Aortic smooth muscle cell (primary cell): ENCODE results near the gene NAXD. TPM values are rescaled to one million over a fixed set of nuclear protein-coding genes. Genes with fewer than 3 reads are reported as not detected.

ENCODE experiments used
- total RNA-seq: library from RNA; depleted of rRNA; stranded (reverse); fragments of >200 nt; gene quantifications from 2 replicates; pipeline ENCODE4 v1.2.3, GENCODE V29; 2014

Gene NAXD
- 17.6 and 21.8 TPM in 2 replicates for total RNA-seq

DNA sequence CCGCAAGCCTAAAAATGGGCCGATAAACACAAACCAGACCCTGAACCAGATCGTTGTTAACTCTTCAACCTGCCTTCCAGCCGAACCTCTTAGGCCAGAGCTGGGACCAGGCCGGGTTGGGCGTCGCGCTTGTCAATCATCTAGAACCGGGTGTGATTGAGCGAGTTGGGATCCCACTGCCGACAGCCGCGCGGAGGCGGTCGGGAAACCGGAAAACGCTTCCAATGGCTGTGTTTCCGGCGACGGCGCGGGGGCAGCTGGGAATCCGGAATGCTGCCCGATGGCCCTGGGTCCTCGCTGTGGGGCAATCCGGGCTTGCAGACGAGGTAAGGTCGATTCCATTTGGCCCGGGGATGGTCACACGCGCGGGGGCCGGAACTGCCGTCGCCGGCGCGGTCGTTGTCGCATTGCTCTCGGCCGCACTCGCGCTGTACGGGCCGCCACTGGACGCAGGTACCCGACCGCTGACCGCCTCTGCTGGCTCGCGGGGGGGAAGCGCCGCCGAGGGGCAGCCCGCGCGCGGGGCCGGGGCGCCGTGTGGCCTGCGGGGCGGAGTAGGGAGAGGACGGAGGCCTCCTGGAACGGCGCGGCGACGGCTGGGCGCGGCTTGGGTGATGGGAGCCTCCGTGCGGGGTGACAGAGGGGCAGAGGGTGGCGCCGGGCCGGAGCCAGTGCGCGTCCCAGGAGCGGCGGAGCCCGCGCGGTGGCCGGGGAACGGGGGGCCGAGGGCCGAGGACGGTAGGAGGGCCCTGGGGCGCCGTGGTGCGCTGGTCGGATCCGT, at the start of gene NAXD:
Gene NAXD (plus strand): TSS at position 224 of the 781 bp plus-strand sequence. CDS start 57 bp downstream, at position 281.

Other genes with a start within 250 kb of the NAXD start
- 10.3 and 11.9 TPM in 2 replicates for gene RAB20, start 53.8 kb upstream of the NAXD start, total RNA-seq
- 62.5 and 79.4 TPM in 2 replicates for gene CARS2, start 90.6 kb downstream of the NAXD start, total RNA-seq
- 11.8 and 20.6 TPM in 2 replicates for gene ING1, start 98.2 kb downstream of the NAXD start, total RNA-seq